Body of pancreas (tissue), 4 donors: ENCODE data around the gene THBS3.

Source experiments
- POLR2A ChIP-seq, 3 donors: fragments of 450-650 bp; IDR thresholded peaks; one replicate each; pipeline ENCODE4 v1.6.1; 2016; ENCODE audit warnings: antibody characterized with exemption in 3 of 3, mild to moderate bottlenecking in 2 of 3
- TF ChIP-seq, protein P1 (sequence below), 7 experiments: fragments of 450-650 bp in 4 of 7; fragments of 200-600 bp in 3 of 7; sonication (generic) in 3 of 7; IDR thresholded peaks; one replicate each; pipeline ENCODE4 v1.5.1; 2016 to 2019; ENCODE audit warnings: antibody characterized with exemption in 7 of 7

GRCh38 chr1:155196103-155196892 lies 11.4 kb downstream of the THBS3 start:
- TF ChIP-seq, protein P1, sequence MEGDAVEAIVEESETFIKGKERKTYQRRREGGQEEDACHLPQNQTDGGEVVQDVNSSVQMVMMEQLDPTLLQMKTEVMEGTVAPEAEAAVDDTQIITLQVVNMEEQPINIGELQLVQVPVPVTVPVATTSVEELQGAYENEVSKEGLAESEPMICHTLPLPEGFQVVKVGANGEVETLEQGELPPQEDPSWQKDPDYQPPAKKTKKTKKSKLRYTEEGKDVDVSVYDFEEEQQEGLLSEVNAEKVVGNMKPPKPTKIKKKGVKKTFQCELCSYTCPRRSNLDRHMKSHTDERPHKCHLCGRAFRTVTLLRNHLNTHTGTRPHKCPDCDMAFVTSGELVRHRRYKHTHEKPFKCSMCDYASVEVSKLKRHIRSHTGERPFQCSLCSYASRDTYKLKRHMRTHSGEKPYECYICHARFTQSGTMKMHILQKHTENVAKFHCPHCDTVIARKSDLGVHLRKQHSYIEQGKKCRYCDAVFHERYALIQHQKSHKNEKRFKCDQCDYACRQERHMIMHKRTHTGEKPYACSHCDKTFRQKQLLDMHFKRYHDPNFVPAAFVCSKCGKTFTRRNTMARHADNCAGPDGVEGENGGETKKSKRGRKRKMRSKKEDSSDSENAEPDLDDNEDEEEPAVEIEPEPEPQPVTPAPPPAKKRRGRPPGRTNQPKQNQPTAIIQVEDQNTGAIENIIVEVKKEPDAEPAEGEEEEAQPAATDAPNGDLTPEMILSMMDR (IDR thresholded peaks at IDR 0.05), result no peak
- TF ChIP-seq POLR2A (IDR thresholded peaks at IDR 0.05), result no peak
